Mucosa of descending colon (tissue), 3 donors: ENCODE measurements around the gene BRI3. TPM values are rescaled to one million over a fixed set of nuclear protein-coding genes. Genes with fewer than 3 reads are reported as not detected.
A peak's percentile ranks its signal among the peaks of the same experiment; 100 is the strongest.

Source experiments
- ATAC-seq: fragments of 200-7000 bp; cut with Tn5 transposase; one replicate; pipeline ENCODE4 v1.9.1; 2020; ENCODE audit warnings: mild to moderate bottlenecking, moderate library complexity
- DNase-seq, 3 donors: peaks; one replicate each; pipeline ENCODE4 v3.0.0-alpha.2; 2020
- H3K36me3 ChIP-seq: fragments of 200-600 bp; one replicate; pipeline ENCODE4 v1.8.0; 2021; ENCODE audit warnings: low read depth, mild to moderate bottlenecking
- H3K4me1 ChIP-seq: fragments of 200-600 bp; one replicate; pipeline ENCODE4 v1.8.0; 2021; ENCODE audit warnings: low read depth, mild to moderate bottlenecking
- H3K4me3 ChIP-seq: fragments of 200-600 bp; one replicate; pipeline ENCODE4 v1.8.0; 2021; ENCODE audit warnings: mild to moderate bottlenecking
- H3K9me3 ChIP-seq: fragments of 200-600 bp; one replicate; pipeline ENCODE4 v1.8.0; 2021; ENCODE audit warnings: mild to moderate bottlenecking
- CTCF ChIP-seq: fragments of 200-600 bp; IDR thresholded peaks from one replicate; pipeline ENCODE4 v1.8.0; 2022; ENCODE audit warnings: antibody characterized with exemption, mild to moderate bottlenecking
- intact Hi-C, 2 donors: fragments of 100-400 bp; cut with DNase I in 1 of 2; cut with micrococcal nuclease in 1 of 2; formaldehyde crosslinking; loops; one replicate each; pipeline versions ENCODE4 v1.11.0 to v1.11.1; 2022; cut with DNase I, micrococcal nuclease
- total RNA-seq, 3 donors: library from RNA; stranded (reverse); fragmentation: NEBNext Ultra II Directional in 2 of 3; extraction: Animal tissue kit (Norgen Biotek cat#: 25700) in 2 of 3; gene quantifications; one replicate each; pipeline versions ENCODE4 v1.2.1 to v1.2.4, GENCODE V29; 2021 to 2023
- donor health status: DM: no; HTN: no; CAD: no; lungs with moderate emphysema.
- donor health status: DM: no; HTN: no; CAD: no.
- donor health status: DM: no; HTN: yes; CAD: no.

Gene BRI3
- total RNA-seq, 3 donors from 2014 or later = 186 to 205 (median 202) TPM

GRCh38 chr7:98284335-98285036, 3.0 kb downstream of the BRI3 start:
- Histone ChIP-seq H3K9me3 (no peaks in the 10 kb centered on the region), H3K4me1 (peaks cover 69% of the 10 kb centered on the region), H3K36me3 (no peaks in the 10 kb centered on the region), H3K4me3 (no peak overlapping the region)
- TF ChIP-seq CTCF = no peak
- ATAC-seq (peak; percentile 62), DNase-seq (peak; percentile 86 to 94 (median 93))
- intact Hi-C loops = loop anchor here in 1 of 2 donors (10.0 kb wide), 1 partner anchor 120 kb away; the partner anchor contains the start of gene BAIAP2L1

GRCh38 chr7:98285157-98286092, 3.9 kb downstream of the BRI3 start:
- intact Hi-C loops = loop anchor here in 1 of 2 donors (10.0 kb wide), 1 partner anchor 119 kb away; the partner anchor contains the start of gene BAIAP2L1
- ATAC-seq (no peak), DNase-seq (peak in 1 of 3 donors; percentile 55)
- Histone ChIP-seq H3K9me3 (no peaks in the 10 kb centered on the region), H3K4me1 (peaks cover 63% of the 10 kb centered on the region), H3K4me3 (no peak overlapping the region), H3K36me3 (no peaks in the 10 kb centered on the region)
- no peak for TF ChIP-seq CTCF

GRCh38 chr7:98286093-98286539, 4.6 kb downstream of the BRI3 start:
- no peaks in the 10 kb centered on the region for H3K9me3 ChIP-seq
- TF ChIP-seq CTCF = no peak
- intact Hi-C loops = loop anchor here in 1 of 2 donors (10.0 kb wide), 1 partner anchor 119 kb away; the partner anchor contains the start of gene BAIAP2L1
- ATAC-seq (no peak), DNase-seq (peak; percentile 58 to 70 (median 65))
- H3K4me1 ChIP-seq = peaks cover 60% of the 10 kb centered on the region
- H3K4me3 ChIP-seq = no peak overlapping the region
- H3K36me3 ChIP-seq = no peaks in the 10 kb centered on the region

GRCh38 chr7:98286701-98287485, 5.4 kb downstream of the BRI3 start:
- H3K4me3 ChIP-seq = no peak overlapping the region
- no peak for TF ChIP-seq CTCF
- no peak for DNase-seq
- no peak for ATAC-seq
- intact Hi-C loops = loop anchor here in 1 of 2 donors (10.0 kb wide), 1 partner anchor 118 kb away; the partner anchor contains the start of gene BAIAP2L1
- H3K9me3 ChIP-seq = no peaks in the 10 kb centered on the region
- peaks cover under 1% of the 10 kb centered on the region for H3K36me3 ChIP-seq
- peaks cover 60% of the 10 kb centered on the region for H3K4me1 ChIP-seq

- Histone ChIP-seq H3K4me1 (peaks cover 57% of the 10 kb centered on the region), H3K9me3 (no peaks in the 10 kb centered on the region), H3K36me3 (peaks cover 4% of the 10 kb centered on the region), H3K4me3 (no peak overlapping the region)
- ATAC-seq (peak; percentile 72), DNase-seq (peak; percentile 83 to 91 (median 90))
- intact Hi-C loops = loop anchor here in 1 of 2 donors (10.0 kb wide), 1 partner anchor 117 kb away; the partner anchor contains the start of gene BAIAP2L1
- no peak for TF ChIP-seq CTCF
Observed at GRCh38 chr7:98287486-98287959, 6.0 kb downstream of the BRI3 start.
